Measurements from ENCODE around the gene SEC22A.

SEC22A gene

DNA sequence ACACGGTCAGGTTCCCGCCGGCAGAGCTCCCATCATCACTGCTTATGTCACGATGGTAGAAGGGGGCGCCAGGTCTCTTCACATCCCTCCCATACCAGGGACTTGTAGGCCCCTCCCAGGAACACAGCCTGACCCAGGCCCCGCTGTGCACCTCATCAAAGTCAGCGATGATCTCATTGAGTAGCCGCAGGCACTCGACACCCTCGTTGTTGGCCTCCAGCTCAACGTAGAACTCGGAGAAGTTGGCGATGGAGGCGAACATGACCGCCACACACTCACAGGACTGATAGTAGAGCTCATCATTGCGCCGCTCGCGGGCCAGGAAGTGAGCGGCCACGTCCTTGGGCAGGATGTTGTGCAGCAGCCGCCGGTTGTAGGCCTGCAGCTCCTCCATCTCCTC, 89.2 kb downstream of the SEC22A start:
- TF ChIP-seq, protein P1, sequence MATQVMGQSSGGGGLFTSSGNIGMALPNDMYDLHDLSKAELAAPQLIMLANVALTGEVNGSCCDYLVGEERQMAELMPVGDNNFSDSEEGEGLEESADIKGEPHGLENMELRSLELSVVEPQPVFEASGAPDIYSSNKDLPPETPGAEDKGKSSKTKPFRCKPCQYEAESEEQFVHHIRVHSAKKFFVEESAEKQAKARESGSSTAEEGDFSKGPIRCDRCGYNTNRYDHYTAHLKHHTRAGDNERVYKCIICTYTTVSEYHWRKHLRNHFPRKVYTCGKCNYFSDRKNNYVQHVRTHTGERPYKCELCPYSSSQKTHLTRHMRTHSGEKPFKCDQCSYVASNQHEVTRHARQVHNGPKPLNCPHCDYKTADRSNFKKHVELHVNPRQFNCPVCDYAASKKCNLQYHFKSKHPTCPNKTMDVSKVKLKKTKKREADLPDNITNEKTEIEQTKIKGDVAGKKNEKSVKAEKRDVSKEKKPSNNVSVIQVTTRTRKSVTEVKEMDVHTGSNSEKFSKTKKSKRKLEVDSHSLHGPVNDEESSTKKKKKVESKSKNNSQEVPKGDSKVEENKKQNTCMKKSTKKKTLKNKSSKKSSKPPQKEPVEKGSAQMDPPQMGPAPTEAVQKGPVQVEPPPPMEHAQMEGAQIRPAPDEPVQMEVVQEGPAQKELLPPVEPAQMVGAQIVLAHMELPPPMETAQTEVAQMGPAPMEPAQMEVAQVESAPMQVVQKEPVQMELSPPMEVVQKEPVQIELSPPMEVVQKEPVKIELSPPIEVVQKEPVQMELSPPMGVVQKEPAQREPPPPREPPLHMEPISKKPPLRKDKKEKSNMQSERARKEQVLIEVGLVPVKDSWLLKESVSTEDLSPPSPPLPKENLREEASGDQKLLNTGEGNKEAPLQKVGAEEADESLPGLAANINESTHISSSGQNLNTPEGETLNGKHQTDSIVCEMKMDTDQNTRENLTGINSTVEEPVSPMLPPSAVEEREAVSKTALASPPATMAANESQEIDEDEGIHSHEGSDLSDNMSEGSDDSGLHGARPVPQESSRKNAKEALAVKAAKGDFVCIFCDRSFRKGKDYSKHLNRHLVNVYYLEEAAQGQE (IDR thresholded peaks at IDR 0.05; ENCODE audit: insufficient read depth in 1 of 2, low read depth in 2 of 2, low read length in 2 of 2) = no peak
- no peak for TF ChIP-seq TAF1 (IDR thresholded peaks at IDR 0.05; ENCODE audit: borderline replicate concordance, insufficient read depth, low read length)
- TF ChIP-seq SIN3A (IDR thresholded peaks at IDR 0.05; ENCODE audit: borderline replicate concordance, insufficient read depth, low read length) = no peak
- no peak for TF ChIP-seq POLR2AphosphoS5 (IDR thresholded peaks at IDR 0.05; ENCODE audit: low read depth, low read length)
- no peak for TF ChIP-seq FOXP2 (optimal IDR thresholded peaks at IDR 0.05; ENCODE audit: borderline replicate concordance, extremely low read depth, extremely low read length, insufficient read depth)

DNA sequence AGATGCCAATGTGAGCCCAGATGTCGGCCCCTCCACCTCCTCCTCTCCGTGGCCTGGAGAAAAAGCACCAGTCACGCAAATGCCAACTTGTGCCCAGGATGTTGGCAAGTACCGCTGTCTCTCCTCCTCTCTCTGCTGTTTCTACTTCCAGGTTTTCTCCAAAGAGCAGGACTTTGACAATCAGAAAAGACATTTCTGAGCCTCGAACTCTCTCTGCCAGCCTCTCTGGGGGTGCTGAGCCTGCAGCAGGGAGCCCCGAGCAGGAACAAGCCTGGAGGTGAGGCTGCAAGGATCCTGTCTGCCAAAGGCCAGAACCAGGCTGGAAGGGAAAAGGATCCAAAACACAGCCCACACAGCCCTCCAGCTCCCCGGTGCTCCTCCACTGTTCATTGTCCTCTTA, 89.7 kb downstream of the SEC22A start:
- TF ChIP-seq POLR2AphosphoS5 (IDR thresholded peaks at IDR 0.05; ENCODE audit: low read depth, low read length) (no peak), TAF1 (IDR thresholded peaks at IDR 0.05; ENCODE audit: borderline replicate concordance, insufficient read depth, low read length) (no peak), SIN3A (IDR thresholded peaks at IDR 0.05; ENCODE audit: borderline replicate concordance, insufficient read depth, low read length) (no peak), FOXP2 (optimal IDR thresholded peaks at IDR 0.05; ENCODE audit: borderline replicate concordance, extremely low read depth, extremely low read length, insufficient read depth) (no peak)
- TF ChIP-seq, protein P1 (IDR thresholded peaks at IDR 0.05; ENCODE audit: insufficient read depth in 1 of 2, low read depth in 2 of 2, low read length in 2 of 2) = no peak

DNA sequence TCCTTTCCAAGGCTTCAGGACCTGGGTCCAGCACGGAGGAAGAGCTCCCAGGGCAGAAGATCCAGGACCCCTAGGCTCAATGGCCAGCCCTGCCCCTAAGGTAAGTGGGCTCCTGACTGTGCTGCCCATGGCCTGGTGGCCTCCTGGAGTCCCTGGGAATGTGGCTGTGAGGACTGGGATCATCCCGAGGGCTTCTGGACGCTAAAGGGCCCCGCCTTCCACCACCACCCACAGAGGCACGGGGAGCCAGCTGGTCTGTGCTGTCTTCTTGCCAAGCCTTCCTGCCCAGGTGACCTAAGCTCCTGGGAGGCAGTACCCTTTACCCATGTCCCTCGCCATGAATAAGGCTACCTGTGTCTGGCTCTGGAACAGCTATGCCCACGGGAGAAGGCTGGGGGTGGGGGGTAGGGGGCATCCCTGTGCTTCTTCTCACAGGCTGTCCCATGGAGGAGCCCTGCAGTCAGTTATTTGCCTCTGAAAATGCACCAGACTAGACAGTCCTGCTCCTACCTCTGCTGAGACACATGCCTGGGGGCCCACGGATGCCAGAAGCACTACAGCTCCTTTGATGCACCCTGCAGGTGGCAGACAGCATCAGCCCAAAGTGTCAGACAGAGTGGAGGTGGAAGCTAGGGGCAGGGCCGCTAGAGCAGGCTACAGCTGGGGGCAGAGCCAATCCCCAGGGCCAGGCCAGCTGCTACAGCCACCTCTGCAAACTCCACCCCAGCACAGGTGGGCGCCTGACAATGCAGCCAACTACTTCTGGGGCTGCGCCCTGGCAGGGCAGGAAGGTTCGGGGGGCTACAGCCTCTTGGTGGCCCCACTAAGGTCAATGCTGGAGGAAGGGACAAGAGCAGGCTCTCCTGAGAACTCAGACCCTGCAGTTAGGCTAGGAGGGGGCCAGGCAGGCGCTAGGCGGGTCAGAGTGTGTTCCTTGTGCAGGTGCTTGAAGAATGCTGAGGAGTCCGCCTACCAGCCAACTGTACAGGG, 90.9 kb downstream of the SEC22A start:
- TF ChIP-seq, protein P1 (IDR thresholded peaks at IDR 0.05; ENCODE audit: insufficient read depth in 1 of 2, low read depth in 2 of 2, low read length in 2 of 2) = no peak
- TF ChIP-seq TAF1 (IDR thresholded peaks at IDR 0.05; ENCODE audit: borderline replicate concordance, insufficient read depth, low read length) (no peak), SIN3A (IDR thresholded peaks at IDR 0.05; ENCODE audit: borderline replicate concordance, insufficient read depth, low read length) (no peak), POLR2AphosphoS5 (IDR thresholded peaks at IDR 0.05; ENCODE audit: low read depth, low read length) (no peak), FOXP2 (optimal IDR thresholded peaks at IDR 0.05; ENCODE audit: borderline replicate concordance, extremely low read depth, extremely low read length, insufficient read depth) (no peak)

DNA sequence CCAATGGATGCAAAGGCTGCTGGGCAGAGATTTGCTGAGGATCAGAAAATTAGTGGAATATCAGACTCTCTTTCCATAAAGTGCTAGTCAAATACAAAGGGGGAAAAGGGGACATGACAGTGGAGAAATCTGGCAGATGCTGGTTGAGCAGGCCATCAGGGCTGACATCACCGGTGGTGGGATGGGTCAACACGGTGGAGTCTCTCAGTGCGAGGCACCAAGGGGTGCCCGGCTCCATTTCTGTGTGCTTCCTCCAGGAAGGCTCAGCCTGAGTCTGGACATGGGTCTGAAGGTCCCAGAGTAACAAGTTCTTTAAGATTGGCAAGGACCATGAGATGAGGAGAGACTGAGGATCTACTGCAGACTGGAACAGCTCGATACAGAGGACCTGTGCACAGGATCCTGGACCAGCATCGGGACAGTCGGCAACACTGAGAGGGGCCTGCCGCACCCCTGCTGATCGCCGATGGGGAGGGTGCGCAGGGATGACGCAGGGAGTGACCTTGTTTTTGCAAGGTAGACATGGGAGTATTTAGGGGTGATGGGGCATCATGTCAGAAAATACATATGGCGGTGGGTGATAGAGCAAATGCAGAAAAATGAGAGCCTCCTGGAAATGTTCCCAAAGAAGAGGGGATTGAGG, 92.7 kb downstream of the SEC22A start:
- TF ChIP-seq SIN3A (IDR thresholded peaks at IDR 0.05; ENCODE audit: borderline replicate concordance, insufficient read depth, low read length) (no peak), POLR2AphosphoS5 (IDR thresholded peaks at IDR 0.05; ENCODE audit: low read depth, low read length) (no peak), TAF1 (IDR thresholded peaks at IDR 0.05; ENCODE audit: borderline replicate concordance, insufficient read depth, low read length) (no peak), FOXP2 (optimal IDR thresholded peaks at IDR 0.05; ENCODE audit: borderline replicate concordance, extremely low read depth, extremely low read length, insufficient read depth) (no peak)
- TF ChIP-seq, protein P1 (IDR thresholded peaks at IDR 0.05; ENCODE audit: insufficient read depth in 1 of 2, low read depth in 2 of 2, low read length in 2 of 2) = no peak

All from PFSK-1 (cell line).